Adrenal gland (tissue), 5 donors: ENCODE results near the gene TMEM163.

ENCODE experiments used
- POLR2A ChIP-seq, 2 donors: fragments of 450-650 bp; IDR thresholded peaks; one replicate each; pipeline ENCODE4 v1.6.1; 2017; ENCODE audit warnings: antibody characterized with exemption in 2 of 2, mild to moderate bottlenecking in 2 of 2, moderate library complexity in 1 of 2
- TF ChIP-seq, protein P1 (sequence below), 6 experiments: fragments of 450-650 bp in 4 of 6; fragments of 200-600 bp in 2 of 6; sonication (generic) in 1 of 6; IDR thresholded peaks; 1 replicate in 5 of 6; 2 replicates in 1 of 6; pipeline versions ENCODE4 v1.5.1 to v1.8.0; 2016 to 2021; ENCODE audit warnings: antibody characterized with exemption in 6 of 6, mild to moderate bottlenecking in 2 of 6, moderate library complexity in 1 of 6
- donor health status: DM: no; HTN: no; CAD: no.

GRCh38 chr2:134558208-134558830 is 160.5 kb downstream of the TMEM163 start:
- TF ChIP-seq, protein P1, sequence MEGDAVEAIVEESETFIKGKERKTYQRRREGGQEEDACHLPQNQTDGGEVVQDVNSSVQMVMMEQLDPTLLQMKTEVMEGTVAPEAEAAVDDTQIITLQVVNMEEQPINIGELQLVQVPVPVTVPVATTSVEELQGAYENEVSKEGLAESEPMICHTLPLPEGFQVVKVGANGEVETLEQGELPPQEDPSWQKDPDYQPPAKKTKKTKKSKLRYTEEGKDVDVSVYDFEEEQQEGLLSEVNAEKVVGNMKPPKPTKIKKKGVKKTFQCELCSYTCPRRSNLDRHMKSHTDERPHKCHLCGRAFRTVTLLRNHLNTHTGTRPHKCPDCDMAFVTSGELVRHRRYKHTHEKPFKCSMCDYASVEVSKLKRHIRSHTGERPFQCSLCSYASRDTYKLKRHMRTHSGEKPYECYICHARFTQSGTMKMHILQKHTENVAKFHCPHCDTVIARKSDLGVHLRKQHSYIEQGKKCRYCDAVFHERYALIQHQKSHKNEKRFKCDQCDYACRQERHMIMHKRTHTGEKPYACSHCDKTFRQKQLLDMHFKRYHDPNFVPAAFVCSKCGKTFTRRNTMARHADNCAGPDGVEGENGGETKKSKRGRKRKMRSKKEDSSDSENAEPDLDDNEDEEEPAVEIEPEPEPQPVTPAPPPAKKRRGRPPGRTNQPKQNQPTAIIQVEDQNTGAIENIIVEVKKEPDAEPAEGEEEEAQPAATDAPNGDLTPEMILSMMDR (IDR thresholded peaks at IDR 0.05) = no peak
- no peak for TF ChIP-seq POLR2A (IDR thresholded peaks at IDR 0.05)
